Osteoblast (primary cell): ENCODE data around the gene HLF. TPM values are rescaled to one million over a fixed set of nuclear protein-coding genes. Genes with fewer than 3 reads are reported as not detected.

Experiments used
- DNase-seq: peaks from one replicate; pipeline ENCODE4 v3.0.0; 2011; ENCODE audit warnings: low spot score, mixed read lengths; ENCODE audit not compliant: insufficient read length; ENCODE audit errors: missing footprints
- H2AFZ ChIP-seq: 2 replicates; pipeline ENCODE4 v1.6.0; 2011; ENCODE audit warnings: mild to moderate bottlenecking, low read length
- H3K27ac ChIP-seq: 2 replicates; pipeline ENCODE4 v1.5.1; 2011; ENCODE audit warnings: mild to moderate bottlenecking, low read depth, low read length, moderate library complexity
- H3K27me3 ChIP-seq: 2 replicates; pipeline ENCODE4 v1.6.0; 2012; ENCODE audit warnings: mild to moderate bottlenecking, control low read depth, inconsistent platforms, low read length, moderate library complexity; ENCODE audit not compliant: insufficient read depth
- H3K36me3 ChIP-seq: 2 replicates; pipeline ENCODE4 v1.5.1; 2011; ENCODE audit warnings: mild to moderate bottlenecking, low read length, control low read depth, moderate library complexity; ENCODE audit not compliant: insufficient read depth
- H3K4me1 ChIP-seq: 2 replicates; pipeline ENCODE4 v1.5.1; 2011; ENCODE audit warnings: mild to moderate bottlenecking, low read length, control low read depth, moderate library complexity; ENCODE audit not compliant: insufficient read depth
- H3K4me2 ChIP-seq: 2 replicates; pipeline ENCODE4 v1.6.0; 2011; ENCODE audit warnings: mild to moderate bottlenecking, low read length; ENCODE audit not compliant: insufficient read depth
- H3K4me3 ChIP-seq: fragments of 200-600 bp; sonication (generic); 3 replicates; pipeline ENCODE4 v1.5.1; 2012; ENCODE audit warnings: mild to moderate bottlenecking, low read length, inconsistent platforms; ENCODE audit not compliant: insufficient read depth
- H3K79me2 ChIP-seq: 2 replicates; pipeline ENCODE4 v1.6.0; 2012; ENCODE audit warnings: mild to moderate bottlenecking, low read length, control low read depth, inconsistent platforms; ENCODE audit not compliant: insufficient read depth
- H3K9me3 ChIP-seq: 2 replicates; pipeline ENCODE4 v1.5.1; 2011; ENCODE audit warnings: low read depth, low read length, control low read depth
- H4K20me1 ChIP-seq: 2 replicates; pipeline ENCODE4 v1.6.0; 2012; ENCODE audit warnings: mild to moderate bottlenecking, low read length, control low read depth; ENCODE audit not compliant: insufficient read depth
- CTCF ChIP-seq: IDR thresholded peaks from 2 replicates; pipeline ENCODE4 v1.5.1; 2011; ENCODE audit warnings: mild to moderate bottlenecking, low read depth, low read length, moderate library complexity; ENCODE audit errors: extremely low read depth
- total RNA-seq: library from RNA; depleted of rRNA; stranded (reverse); fragments of >200 nt; gene quantifications from 2 replicates; pipeline ENCODE4 v1.2.3, GENCODE V29; 2012

The HLF gene
- total RNA-seq, 1 donor: under 0.01 TPM

- Histone ChIP-seq H3K79me2 (no peaks in the 10 kb centered on the region), H2AFZ (no peak overlapping the region), H3K27ac (no peak overlapping the region), H4K20me1 (no peaks in the 10 kb centered on the region), H3K9me3 (no peaks in the 10 kb centered on the region), H3K27me3 (peaks cover 10% of the 10 kb centered on the region), H3K4me3 (no peak overlapping the region), H3K4me1 (no peaks in the 10 kb centered on the region), H3K4me2 (no peak overlapping the region), H3K36me3 (no peaks in the 10 kb centered on the region)
- DNase-seq: peak; percentile 44
- no peak for TF ChIP-seq CTCF
Measured at GRCh38 chr17:55334285-55334684, 69.5 kb downstream of the HLF start.

DNA sequence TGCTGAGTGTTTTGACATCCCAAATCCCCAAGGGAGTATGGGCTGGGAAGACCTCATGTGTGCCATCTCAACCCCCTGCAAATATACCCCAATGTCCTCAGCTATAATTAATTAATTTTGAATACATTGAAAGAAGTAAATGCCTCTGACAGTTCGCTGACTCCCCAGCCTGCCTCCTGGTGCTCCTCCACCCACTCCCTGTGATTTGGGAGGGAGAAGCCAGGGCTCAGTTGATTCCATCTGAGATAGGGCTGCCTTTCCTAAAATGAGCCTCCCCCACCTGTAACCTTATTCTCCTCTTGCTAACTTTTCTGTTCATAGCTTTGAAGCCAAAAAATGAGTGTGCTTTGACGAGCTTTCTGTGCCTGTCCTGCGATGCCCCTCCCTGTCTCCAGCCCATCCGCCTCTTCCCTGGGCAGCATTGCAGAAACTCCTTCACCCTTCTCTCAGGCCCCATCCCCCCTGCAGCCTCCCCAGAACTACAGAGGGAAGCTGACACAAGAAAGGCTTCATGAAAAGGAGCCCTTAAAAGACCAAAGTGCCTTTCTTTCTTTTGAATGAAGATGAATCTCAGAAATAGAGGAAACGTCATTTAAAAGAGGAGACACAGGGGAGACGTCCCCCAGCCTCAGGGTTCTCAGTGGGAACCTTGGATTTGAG, 70.3 kb downstream of the HLF start:
- peak; percentile 49 for DNase-seq
- Histone ChIP-seq H4K20me1 (no peaks in the 10 kb centered on the region), H3K27ac (no peak overlapping the region), H2AFZ (no peak overlapping the region), H3K4me2 (no peak overlapping the region), H3K4me1 (no peaks in the 10 kb centered on the region), H3K36me3 (no peaks in the 10 kb centered on the region), H3K9me3 (no peaks in the 10 kb centered on the region), H3K79me2 (no peaks in the 10 kb centered on the region), H3K27me3 (peaks cover 13% of the 10 kb centered on the region), H3K4me3 (no peak overlapping the region)
- no peak for TF ChIP-seq CTCF

GRCh38 chr17:55335625-55336024, 70.9 kb downstream of the HLF start:
- Histone ChIP-seq H4K20me1 (no peaks in the 10 kb centered on the region), H2AFZ (no peak overlapping the region), H3K27me3 (peaks cover 19% of the 10 kb centered on the region), H3K27ac (no peak overlapping the region), H3K4me1 (no peaks in the 10 kb centered on the region), H3K4me3 (no peak overlapping the region), H3K9me3 (no peaks in the 10 kb centered on the region), H3K4me2 (no peak overlapping the region), H3K36me3 (no peaks in the 10 kb centered on the region), H3K79me2 (no peaks in the 10 kb centered on the region)
- no peak for TF ChIP-seq CTCF
- DNase-seq: no peak

DNA sequence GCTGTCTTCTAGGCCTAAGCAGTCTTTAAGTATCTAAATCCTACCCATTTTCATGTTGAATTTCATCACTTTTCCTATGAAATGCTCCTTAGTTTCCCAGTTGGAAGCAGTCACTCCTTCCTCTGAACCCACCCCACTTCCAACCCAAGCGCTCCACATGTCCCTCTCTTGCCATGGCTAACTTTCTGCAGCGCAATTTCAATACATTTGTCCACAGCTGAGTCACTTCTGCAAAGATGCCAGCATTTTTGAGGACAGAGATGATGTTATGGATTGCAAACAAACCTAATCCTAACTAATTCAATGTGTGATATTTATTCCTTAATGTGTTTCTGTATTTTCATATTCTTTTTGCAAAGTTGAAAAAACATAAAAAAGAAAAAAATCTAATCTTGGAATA, 71.7 kb downstream of the HLF start:
- no peak for TF ChIP-seq CTCF
- H3K4me1 ChIP-seq: peaks cover 3% of the 10 kb centered on the region

More for the DNA sequence above, 71.7 kb downstream of the HLF start:
- DNase-seq: no peak
- Histone ChIP-seq H3K27ac (no peak overlapping the region), H2AFZ (no peak overlapping the region), H3K36me3 (no peaks in the 10 kb centered on the region), H3K27me3 (peaks cover 19% of the 10 kb centered on the region), H3K79me2 (no peaks in the 10 kb centered on the region), H3K4me3 (no peak overlapping the region), H3K4me2 (no peak overlapping the region), H4K20me1 (no peaks in the 10 kb centered on the region), H3K9me3 (no peaks in the 10 kb centered on the region)
